HG03066 (cell line): ENCODE measurements around the gene AGT.
"Not testable (repeated sequence)": the region's sequence is repeated elsewhere in the genome, so short reads cannot be mapped to it uniquely, and the experiment has no call there.

ENCODE experiments used
- ATAC-seq: cut with Tn5 transposase; IDR thresholded peaks from one replicate; pipeline ENCODE4 v1.9.1; 2021; ENCODE audit warnings: low read depth; ENCODE audit not compliant: unreplicated experiment

The AGT gene

DNA sequence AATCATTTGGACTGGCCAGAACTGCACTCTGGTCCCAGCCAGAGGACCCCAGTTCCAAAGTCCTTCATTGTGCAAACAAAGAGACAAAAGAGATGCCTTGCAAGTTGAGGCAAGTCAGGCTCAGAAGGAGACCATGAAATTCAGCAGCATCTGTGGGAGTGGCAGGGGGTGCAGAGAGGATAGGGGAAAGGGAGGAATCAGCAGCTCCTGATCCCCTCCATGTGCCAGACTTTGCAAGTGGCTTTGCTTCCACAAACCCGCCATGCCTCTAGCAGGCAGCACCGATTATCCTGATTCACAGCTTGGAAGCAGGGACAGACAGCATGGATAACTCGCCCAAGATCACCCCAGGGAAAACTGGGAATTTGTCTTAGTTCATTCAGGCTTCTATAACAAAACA is 31.1 kb upstream of the AGT start:
- no peak for ATAC-seq

DNA sequence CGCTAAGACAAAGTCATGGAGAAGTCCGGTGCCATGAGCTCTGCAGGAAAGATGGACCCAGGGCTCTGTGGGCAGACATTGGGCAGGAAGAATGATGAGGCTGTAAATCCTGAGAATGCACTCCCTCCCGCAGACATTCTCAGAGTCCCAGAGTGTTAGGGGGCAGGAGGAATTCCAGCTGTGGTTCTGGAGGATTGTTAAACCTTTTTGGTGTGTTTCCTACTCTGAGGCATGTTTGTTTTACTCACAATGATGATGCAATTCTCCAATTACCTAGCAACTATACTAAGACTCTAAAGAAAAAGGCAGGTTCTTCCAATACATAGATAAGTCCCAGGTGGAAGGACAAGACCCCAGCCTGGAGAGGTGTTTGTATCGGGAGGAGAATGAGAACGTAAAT is 30.5 kb upstream of the AGT start:
- no peak for ATAC-seq

DNA sequence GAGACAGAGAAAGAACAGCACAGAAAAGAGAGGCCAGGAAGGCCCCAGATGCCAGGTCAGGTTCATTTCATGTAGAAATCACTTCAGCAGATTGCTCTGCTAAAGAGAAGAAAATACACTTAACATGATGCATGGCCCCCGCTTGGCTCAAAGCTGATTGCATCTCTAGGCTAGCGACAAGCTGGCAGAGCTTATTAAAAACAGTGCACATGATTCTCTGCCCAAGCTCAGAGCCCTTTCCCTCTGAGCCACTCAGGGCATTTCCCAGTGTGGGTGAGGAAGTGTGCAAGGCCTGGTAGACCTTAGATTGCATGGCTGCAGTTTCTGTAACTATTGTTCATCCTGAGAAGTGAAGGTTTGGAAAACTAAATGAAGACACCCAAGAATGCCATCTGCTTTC is 30.0 kb upstream of the AGT start:
- ATAC-seq: no peak

GRCh38 chr1:230739564-230740290 is 25.8 kb upstream of the AGT start:
- ATAC-seq: no peak

DNA sequence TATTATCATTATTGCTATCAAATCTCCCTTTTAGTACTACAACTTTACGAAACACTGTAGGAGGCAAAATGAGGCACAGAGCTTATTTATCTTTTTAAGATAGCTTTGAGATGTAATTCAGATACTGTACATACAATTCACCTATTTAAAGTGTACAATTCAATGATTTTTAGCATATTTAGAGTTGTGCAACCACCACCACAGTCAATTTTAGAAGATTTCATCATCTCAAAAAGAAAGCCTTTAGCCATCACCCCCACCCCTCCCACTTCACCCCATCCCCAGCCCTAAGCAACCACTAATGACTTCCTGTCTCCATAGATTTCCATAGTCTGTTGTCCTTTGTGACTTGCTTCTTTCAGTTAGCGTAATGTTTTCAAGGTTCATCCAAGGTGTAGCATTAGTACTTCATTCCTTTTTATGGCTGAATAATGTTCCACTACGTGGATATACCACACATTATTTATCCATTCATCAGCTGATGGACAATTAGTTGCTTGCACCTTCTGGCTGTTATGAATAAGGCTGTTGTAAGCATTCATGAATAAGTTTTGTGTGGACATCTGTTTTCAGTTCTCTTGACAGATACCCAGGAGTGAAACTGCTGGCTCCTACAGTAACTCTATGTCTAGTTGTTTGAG is 23.8 kb upstream of the AGT start:
- ATAC-seq: no peak

DNA sequence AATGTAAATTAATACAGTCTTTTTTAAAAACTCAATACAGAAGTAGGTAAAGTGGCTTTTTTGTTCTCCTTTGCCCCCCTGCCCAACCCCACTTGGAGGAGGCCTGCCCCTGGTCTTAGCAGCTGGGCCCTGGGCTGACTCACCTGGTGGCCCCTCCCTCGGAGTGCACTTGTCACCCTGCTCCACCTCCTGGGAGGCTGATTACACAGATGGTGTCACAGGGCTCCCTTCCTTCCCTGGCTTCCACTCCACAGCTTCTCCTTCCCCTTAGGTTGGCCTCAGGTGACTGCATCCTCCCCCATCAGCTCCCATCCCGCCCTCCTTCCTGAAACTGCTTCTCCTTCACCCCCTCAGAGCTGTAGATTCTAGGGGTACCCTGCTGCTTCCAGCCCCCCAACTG is 21.5 kb upstream of the AGT start:
- no peak for ATAC-seq

GRCh38 chr1:230730977-230731376 is 17.1 kb upstream of the AGT start:
- no peak for ATAC-seq

DNA sequence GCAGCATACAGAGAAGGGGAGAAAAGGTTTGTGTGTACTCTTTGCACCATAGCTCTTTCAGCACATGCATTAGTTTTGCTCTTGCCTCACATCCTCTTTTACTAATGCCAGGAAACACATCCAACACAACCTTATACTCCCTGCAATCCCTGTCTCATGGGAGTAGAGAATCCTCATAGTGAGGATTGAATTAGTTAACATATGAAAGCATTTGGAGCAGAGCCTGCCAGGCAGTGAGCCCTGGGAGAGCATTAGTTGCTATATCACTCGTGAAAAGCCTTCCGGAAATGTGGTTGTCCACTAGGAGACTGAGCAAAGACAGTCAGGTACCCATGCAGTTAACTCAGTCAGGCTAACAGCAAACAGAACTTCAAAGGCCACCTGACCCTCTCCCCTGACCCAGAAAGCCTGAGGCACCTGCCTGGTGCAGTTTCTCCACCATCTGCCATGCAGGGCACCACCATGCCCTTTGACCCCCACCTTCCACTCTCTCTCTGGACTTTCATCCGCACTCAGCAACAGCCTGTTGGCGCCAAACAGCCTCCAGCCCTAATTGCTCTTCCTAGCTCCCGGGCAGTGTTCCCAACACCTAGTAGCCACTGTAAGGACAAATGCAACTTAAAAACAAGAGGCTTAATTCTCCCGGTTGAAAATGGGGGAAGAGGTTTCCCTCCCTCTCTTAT is 14.9 kb upstream of the AGT start:
- ATAC-seq: no peak

- ATAC-seq: no peak
These were observed 11.5 kb upstream of the AGT start for GRCh38 chr1:230725256-230726012.

GRCh38 chr1:230721849-230722522 is 8.1 kb upstream of the AGT start:
- ATAC-seq: not testable (repeated sequence)

GRCh38 chr1:230717251-230717650 is 3.3 kb upstream of the AGT start:
- no peak for ATAC-seq

GRCh38 chr1:230716453-230716852 is 2.5 kb upstream of the AGT start:
- ATAC-seq: not testable (repeated sequence)

- ATAC-seq: no peak
These were observed 1.6 kb upstream of the AGT start for GRCh38 chr1:230715510-230715909.

DNA sequence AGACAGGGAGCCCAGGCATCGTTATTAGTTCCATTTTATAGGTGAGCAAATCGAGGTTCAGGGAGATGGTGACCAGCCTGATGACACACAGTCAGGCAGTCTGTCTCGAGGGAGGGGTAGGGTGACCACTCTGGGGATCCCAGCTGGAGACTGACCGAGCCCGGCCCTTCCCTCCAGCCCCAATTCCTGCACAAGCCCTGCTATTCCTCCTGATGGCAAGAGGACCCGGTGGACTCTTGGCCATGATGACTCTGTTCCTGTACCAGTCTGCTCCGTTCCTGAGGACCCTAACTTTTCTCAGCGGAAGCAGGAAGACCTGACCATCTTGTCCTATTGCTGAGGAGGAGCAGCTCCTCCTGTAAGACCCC is 391 bp downstream of the AGT start:
- ATAC-seq: no peak

- no peak for ATAC-seq
These were observed 784 bp downstream of the AGT start for GRCh38 chr1:230713138-230713537.

DNA sequence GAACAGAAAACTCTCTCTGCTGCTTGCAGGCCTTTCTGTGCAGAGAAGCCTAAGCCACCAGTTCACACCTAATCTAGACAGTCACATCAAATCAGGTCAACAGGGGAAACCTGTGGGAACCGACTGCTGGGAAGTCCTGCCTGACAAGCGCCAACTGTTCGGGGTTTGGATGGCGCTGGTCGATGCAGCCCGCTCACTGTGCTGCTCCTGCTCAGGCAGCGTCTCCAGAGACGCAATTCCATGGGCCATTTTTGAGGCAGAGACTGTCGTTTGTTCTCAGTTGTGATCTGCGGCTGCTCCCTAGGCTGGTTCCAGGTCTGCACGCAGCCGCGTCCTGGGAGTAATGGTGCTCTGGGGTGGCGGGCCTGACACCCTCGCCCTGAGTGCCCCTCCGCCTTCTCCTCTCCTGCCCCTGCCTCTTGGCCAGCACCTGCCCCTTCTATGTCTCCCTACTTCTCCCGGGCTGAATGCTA is 1.4 kb downstream of the AGT start:
- no peak for ATAC-seq

DNA sequence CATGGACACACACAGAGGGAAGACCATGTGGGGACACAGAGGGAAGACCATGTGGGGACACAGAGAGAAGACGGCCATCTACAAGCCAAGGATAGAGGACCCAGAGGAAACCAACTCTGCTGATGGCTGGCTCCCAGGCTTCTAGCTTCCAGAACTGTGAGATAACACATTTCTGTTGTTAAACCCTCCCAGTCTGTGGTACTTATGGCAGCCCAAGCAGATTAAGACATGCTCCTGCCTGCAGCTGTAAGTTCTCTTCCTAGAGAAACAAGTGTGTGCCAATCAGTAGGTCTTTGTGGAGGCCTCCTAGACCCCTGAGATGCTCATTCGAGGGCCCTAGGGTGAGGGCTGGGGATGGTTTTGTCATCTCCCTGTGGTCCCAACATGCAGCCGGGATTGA is 2.7 kb downstream of the AGT start:
- ATAC-seq: no peak

DNA sequence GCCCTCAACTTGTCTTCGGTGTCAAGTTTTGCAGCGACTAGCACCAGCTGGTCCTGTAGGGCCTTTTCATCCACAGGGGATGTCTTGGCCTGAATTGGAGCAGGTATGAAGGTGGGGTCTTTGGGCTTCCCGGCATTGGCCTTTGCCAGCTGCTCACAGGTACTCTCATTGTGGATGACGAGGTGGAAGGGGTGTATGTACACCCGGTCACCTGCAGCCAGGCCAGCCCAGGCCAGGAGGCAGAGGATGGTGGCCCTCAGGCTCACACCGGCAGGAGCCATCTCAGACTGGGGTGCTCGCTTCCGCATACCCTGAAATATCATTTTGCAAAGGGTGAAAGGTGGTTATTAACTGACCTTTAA is 3.4 kb downstream of the AGT start:
- no peak for ATAC-seq

DNA sequence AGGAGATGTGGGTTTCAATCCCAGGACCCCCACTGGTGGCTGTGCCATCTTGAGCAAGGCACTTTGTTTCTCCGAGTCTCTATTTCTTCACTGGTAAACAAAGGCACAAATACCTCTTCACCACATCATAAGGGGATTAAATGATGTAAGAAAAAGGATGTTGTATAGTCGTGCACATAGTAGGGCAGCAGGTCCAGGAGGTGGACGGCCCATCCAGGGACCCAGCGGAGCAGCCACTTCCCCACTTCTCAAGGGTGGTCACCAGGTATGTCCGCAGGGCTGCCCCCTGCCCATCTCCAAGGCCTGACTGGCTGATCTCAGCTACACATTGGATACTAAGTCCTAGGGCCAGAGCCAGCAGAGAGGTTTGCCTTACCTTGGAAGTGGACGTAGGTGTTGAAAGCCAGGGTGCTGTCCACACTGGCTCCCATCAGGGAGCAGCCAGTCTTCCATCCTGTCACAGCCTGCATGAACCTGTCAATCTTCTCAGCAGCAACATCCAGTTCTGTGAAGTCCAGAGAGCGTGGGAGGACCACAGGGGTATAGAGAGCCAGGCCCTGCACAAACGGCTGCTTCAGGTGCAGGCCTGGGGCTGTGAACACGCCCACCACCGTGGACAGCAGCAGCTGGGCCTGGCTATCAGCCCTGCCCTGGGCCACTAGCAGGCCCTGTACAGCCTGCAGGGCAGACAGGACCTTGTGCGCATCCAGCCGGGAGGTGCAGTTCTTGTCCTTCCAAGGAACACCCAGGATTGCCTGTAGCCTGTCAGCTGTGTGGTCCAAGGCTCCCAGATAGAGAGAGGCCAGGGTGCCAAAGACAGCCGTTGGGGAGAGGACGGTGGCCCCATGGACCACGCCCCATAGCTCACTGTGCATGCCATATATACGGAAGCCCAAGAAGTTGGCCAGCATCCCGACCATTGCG is 4.0 kb downstream of the AGT start:
- ATAC-seq: no peak
